HL-60/S4 treated with phorbol 12-myristate 13-acetate at 8.2 ng/mL for 4 days and 3 days (cell line): ENCODE data around the gene MAST2.
"Not testable (repeated sequence)": the region's sequence is repeated elsewhere in the genome, so short reads cannot be mapped to it uniquely, and the experiment has no call there.

Source experiments
- in situ Hi-C: fragments of 300-500 bp; cut with MboI; formaldehyde crosslinking; loops from 2 replicates; pipeline ENCODE4 v1.15.0; 2022; ENCODE audit warnings: low sequenced_read_pairs

Gene MAST2

DNA sequence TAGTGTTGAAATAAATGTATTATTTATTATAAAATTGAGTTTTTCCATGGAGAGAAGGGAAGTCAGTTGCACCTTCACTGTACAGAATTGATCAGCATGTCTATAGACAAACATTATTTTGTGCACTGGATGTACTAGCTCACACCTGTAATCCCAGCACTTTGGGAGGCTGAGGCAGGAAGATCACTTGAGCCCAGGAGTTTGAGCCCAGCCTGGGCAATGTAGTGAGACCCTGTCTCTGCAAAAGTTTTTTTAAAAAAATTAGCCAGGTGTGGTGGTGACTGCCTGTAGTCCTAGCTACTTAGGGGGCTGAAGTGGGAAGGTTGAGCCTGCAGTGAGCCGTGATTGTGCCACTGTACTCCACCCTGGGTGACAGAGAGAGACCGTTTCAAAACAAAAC, 87.7 kb downstream of the MAST2 start:
- in situ Hi-C loops, result no loop called here

DNA sequence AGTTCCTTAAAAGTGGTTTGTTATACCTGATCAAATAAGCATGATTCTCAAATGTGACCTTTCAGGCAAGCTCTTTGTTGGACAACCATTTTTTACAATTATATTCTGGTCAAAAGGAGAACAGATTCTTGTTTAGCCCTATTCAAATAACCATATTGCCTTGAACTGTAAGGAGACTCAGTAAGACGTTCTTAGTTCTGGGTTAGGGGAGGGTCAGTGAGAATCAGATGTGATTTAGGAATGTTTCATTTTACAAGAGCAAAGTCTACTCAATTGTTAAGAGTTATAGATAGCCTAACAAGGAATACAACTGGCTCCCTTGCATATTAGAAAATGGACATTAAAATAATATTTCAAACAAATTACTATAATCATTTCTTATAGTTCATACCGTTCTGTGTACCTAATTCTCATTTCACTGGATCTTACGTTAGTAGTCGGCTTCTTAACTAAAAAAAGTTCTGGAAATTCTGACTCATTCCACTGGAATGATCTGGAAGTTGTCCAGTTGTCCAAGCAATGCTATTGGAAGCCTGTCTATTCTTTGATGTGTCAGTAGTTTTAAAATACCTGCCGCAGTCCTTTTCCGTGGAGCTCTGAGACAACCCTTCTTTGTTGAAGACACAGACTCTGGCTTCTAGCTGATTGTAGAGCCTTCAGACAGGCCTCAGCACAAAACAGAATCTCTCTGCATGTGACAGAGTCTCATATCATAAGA, 88.8 kb downstream of the MAST2 start:
- in situ Hi-C loops, result no loop called here

DNA sequence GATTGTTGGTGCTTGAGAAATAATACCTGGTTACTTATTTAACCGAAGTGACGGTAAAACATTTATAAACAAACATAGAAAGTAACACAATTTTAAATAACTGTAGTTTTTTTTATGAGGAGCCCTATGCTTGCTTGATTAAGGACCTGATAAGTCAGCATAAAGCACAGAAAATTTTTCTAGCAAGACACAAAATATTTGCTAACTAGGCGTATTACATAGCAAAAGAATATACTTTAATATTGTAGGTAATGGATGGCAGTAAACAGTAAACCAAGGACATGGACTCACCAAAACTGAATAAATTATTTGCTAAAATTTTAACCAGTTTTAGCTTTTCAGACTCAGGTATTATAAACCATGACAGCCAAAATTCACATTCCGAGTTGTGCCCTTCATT, 90.9 kb downstream of the MAST2 start:
- in situ Hi-C loops, result no loop called here

DNA sequence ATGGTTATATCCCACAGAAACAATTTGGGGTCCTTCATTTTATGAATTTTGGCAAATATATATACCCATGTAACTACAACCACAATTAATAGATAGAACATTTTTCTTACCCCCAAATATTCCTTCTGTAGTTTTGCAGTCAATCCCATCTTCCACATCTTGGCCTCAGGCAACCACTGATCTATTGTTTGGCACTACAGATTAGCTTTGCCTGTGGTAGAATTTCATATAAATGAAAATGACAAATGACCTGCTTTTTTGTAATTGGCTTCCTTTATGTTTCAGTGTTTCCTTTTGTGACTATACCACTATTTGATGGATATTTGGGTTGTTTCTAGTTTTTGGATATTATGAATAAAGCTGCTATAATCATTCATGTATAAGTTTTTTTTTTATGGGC, 91.5 kb downstream of the MAST2 start:
- in situ Hi-C loops, result no loop called here

DNA sequence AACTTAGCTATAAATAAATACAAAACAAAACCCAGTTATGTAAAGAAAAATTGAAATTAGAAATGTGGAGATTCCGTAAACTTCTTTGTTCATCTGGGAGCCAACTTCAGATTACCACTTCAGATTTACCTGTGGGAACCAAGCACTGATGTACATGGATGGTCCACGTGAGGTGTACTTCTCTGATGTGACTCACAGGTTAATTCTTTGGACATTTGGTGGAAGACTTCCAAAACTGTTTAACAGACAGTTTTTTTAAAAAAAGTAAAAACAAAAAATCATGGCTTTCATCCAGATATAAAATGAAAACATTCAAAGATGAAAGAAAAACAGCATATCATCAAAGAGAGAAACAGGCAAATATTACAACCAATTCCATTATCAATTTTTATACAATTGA, 92.0 kb downstream of the MAST2 start:
- in situ Hi-C loops, result no loop called here

DNA sequence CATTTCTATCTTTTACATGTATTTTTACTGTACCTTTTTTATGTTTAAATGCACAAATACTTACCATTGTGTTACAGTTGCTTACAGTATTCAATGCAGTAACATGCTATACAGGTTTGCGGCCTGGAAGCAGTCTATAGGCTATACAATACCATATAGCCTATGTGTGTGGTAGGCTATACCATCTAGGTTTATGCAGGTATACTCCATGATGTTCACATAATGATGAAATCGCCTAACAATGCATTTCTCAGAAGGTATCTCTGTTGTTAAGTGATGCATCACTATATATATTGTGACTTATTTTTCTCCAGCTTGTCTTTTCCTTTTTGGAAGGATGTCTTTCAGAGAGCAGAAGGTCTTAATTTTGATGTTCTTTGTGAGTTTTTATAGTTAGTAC, 103.5 kb downstream of the MAST2 start:
- in situ Hi-C loops, result no loop called here

DNA sequence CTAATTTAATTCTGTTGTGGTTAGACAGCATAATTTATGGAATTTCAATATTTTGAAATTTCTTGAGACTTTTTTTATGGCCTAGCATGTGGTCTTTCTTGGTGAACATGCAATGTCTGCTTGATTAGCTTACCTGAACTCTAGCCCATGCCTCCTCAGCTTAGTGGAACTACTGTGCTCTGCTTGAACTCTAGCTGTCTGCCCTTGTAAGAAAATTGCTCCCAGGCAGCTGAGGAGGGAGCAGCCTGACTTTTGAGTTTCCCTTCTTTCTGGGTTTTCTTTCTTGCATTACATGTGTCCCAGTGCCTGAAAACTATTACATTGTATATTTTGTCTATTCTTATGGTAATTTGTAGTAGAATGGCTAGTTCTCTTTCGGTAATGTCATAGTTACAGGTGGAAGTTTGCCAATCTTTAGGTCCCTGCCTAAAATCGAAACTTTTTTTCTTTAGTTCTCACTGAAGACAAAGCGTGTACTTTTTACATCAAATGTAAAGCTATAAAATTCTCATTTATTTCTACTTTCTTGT, 105.3 kb downstream of the MAST2 start:
- in situ Hi-C loops, result no loop called here

DNA sequence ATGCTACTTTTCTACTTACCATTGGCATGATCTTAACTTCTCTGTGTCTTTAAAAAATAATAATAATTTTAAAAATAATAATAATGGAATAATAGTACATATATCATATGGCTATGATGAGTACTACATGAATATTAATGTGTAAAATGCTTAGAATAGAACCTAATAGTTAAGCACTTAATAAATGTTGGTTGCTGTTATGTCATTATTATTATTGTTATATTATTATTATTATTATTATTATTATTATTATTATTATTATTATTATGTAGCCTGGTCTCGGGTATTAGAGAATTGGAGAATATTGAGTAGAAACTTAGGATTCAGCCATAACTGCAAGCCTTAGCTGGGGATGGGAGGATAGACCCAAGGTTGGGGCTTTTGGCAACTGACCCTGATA, 108.2 kb downstream of the MAST2 start:
- in situ Hi-C loops, result no loop called here

DNA sequence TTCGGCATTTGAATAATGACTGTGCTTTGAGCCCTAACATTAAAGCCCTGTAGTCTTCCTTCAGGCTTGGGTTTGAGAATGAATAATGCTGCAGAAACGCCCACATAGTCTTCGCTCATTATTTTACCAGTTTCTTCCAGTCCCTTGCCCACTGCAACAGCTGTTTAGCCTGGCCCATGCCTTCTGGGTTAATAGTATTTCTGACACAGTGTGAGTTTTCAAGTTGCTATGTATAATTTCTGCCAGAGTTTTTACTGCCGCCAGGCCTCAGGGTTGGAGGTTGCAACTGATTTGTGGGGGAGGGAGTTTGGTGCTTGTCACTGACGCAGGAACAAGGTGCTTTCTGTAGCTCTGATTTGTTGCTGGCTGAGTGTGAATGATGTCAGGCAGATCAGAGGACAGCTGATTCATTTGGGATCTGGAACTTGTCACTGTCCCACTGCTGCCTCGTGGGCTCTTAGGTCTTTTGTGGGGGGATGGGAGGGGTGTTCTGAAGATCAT, 109.8 kb downstream of the MAST2 start:
- in situ Hi-C loops, result no loop called here

DNA sequence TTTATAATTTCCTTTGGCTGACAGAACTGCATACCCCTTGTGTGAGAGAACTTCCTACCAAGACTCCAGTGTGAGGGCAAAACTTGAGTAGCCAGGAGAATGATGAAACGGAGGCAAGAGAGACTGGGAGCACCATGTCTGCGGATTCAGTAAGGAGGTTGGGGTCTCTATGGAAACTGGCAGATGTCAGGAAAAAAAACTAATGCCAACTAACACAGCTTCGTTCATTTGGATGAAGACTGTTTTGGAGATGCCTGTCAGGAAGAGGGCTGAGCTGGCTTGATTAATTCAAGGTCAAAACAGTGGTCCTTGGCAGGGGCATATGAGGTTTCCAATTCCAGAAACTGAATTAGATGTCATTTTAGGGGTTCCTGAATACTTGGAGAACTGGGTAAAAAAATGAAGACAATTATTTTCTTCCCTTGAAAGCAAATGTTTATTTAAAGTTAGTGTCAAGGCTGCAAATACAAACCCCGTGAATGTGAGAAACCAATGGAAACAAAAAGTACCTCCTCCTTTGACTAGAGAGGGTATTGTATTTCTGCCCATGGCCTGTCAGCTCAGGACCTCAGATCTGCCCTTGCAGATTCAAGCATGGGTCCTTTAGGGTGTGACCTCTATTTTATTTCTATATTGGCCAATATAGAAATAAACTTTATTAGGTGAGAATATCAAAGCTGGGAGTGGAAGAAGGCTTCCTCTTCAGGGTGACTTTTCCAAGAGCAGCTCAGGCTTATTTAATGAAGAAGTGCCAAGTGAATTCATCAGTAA, 110.5 kb downstream of the MAST2 start:
- in situ Hi-C loops, result no loop called here

DNA sequence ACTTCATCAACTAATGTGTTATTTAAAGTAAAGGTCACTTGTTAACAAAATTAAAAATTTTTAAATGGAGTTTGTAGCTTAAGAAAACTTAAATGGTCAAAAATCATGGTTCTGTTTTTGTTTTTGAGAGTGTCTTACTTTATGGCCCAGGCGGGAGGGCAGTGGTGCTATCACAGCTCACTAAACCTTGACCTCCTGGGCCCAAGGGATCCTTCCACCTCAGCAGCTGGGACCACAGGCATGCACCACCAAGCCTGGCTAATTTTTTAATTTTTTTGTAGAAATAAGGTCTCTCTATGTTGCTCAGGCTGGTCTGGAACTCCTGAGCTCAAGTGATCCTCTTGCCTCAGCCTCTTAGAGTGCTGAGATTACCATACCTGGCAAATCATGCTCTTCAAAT, 111.4 kb downstream of the MAST2 start:
- in situ Hi-C loops, result no loop called here

DNA sequence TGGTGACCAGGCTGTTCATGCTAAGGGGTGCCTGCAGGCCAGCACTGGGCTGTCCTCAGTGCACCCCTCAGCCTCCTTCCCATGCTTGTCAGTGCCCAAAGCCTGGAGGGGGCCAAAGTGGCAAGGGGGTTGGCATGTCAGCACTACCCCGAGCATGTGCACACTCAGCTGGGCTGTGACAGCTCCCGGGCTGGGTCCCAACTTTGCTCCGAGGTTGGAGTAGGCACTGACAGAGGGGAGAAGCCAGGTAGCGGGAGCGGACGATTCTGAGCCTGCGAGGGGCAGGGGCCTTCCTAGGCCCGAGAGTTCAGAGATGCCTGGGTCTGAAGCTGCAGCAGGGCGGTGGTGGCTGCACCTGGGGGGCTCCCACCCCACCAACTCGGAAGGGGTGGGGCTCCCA, 119.0 kb downstream of the MAST2 start:
- in situ Hi-C loops, result no loop called here

DNA sequence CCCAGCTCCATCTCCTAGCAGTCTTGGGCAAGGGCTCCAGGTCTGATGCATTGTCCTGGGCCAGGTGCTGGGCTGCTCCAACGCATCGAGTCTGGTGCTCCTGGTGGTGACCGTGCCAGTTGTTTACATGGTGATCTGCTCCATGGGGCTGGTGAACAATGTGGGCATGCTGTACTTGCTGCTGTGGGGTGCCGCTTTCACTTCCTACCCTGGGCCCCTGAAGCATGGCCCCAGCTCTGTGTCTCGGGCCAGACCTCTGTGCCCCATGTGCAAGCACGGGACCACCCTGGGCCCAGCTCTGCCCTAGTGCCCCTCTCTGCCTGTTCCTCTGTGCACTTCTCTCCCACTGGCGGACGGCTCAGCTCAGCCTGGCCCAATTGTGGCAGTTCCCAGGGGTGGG, 119.4 kb downstream of the MAST2 start:
- in situ Hi-C loops, result no loop called here

DNA sequence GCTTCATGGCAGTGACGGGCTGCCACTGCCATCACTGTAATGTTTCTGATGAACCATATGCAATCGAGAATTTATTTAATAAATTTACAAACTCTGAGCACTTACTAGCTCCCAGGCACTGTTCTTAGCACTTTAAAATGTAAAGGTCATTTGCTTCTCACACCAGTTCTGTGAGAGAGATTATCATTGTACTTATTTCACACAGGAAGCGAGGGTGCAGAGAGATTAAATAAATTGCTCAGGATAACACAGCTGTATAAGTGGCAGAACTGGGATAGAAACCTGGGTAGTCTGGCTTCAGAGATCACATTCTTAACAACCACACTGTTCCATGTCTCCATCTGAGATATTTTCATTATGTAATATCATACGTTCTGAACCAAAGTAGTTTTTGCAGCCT, 119.9 kb downstream of the MAST2 start:
- in situ Hi-C loops, result no loop called here

DNA sequence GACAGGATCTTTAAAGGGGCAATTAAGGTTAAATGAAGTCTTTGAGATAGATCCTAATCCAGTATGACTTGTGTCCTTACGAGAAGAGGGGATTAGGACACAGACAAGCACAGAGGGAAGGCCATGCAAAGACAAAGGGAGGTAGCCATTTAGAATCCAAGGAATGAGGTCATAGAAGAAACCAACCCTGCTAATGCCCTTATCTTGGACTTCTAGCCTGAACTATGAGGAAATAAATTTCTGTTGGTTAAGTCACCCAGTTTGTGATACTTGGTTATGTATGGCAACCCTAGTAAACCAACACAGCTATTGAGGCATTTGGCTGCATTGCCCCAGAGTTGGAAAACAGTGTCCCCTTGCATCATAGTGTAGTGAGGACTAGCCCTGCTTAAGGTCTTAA, 121.3 kb downstream of the MAST2 start:
- in situ Hi-C loops, result no loop called here

DNA sequence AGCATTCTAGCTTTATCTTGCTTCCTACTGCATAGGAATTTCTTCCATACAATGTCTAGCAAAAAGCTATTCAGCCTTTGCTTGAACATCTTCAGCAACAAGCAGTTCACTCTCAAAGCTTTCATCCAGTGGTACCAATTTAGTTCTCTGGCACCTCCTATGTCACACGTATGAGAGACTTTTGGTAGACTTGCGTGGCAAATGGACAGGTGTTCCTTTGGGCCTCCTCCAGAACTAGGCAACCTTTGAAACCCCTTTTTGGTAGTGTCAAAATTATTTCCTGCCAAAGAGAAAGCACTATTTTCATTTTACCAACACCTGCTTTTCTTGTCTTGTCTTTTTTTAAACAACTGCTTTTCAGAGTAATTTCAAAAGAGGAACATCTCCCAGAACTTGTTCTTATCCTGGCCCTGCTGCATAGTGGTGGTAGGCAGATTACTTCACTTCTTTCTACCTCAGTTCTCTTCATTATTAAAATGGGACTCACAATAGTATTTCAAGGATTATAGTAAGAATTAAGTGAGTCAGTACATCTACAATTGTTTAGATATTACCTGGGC, 122.4 kb downstream of the MAST2 start:
- in situ Hi-C loops, result no loop called here

DNA sequence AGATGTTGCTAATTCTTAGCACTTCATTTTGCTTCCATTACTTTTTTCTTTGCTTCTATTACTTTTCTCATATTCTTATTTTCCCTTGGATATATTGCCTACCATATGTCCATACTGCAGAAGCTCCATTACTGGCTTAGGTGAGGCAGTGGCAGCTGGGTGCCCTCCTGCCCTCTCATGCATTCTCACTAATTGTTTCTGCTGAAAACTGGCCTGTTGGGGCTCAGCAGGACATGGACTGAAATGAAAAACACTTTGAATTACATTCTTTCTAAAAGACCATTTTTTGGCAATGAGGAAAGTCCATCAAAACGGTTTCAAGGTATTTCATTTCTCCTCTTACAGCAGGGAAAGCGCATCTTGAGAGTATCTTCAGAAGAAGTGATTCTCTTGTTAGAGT, 122.9 kb downstream of the MAST2 start:
- in situ Hi-C loops, result no loop called here

DNA sequence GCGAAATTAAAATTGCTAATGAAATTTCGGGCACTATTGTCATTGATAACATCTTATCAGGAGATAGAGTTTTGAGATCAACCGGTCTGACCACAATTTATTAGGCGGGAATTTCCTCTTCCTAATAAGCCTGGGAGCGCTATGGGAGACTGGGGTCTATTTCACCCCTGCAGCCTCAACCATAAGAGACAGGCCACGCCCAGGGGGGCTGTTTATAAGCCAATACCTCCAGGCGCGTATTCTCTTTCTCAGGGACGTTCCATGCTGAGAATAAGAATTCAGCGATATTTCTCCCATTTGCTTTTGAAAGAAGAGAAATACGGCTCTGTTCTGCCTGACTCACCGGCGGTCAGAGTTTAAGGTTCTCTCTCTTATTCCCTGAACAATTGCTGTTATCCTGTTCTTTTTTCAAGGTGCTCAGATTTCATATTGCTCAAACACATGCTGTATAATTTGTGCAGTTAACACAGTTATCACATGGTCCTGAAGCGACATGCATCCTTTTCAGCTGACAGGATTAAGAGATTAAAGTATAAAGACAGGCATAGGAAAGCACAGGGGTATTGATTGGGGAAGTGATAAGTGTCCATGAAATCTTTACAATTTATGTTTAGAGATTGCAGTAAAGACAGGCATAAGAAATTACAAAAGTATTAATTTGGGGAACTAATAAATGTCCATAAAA, 124.0 kb downstream of the MAST2 start:
- in situ Hi-C loops, result not testable (repeated sequence)

DNA sequence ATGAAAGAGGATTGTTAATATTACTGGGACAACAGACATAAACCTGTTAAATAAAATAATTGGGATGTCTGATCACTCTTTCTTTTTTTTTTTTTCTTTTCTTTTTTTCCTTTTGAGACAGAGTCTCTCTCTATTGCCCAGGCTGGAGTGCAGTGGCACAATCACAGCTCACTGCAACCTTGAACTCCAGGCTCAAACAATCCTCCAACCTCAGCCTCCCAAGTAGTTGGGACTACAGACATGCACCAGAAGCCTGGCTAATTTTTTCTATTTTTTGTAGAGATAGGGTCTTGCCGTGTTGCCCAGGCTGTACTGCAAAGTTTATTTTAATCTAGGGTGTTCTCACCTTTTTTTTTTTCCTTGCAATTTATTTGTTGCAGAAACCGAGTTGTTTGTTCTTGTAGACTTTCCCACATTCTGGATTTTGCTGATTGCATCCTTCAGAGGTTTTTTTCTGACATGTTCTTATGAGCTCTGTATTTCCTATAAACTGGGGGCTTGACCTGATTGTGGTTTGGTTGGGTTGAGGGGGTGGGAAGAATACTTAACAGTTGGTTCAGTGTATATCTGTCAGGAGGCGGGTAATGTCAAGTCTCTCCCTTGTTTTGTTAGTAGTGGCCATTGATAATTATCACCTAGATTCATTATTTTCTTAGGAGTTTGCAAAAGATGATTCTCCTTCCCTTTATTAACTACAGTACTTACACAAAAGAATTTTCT, 125.2 kb downstream of the MAST2 start:
- in situ Hi-C loops, result no loop called here

DNA sequence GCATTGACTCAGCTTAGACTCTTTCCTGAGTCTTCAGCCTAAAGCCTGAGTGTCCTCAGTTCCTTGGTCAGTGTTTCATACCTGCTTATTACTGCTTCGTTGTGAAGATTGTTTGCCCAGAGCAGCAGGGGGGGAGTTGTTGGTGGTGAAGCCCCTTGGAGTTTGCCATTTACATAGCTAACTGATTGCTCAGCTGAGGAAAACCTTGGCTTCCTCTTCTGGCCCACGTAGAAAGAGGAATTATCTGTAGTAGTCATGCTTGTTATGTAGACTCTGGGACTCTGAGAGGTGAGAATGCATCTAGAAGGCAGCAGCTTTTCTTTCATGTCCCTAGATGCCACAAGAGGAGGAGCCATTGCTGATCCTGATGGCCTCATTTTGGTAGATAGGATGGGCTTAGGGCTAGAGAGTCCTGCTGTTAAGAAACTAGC, 125.9 kb downstream of the MAST2 start:
- in situ Hi-C loops, result no loop called here
